Measurements from ENCODE around the gene UBXN4.

- TF ChIP-seq POLR2A (IDR thresholded peaks at IDR 0.05; ENCODE audit: low read depth, low read length), result no peak
- TF ChIP-seq CTCF (IDR thresholded peaks at IDR 0.05; ENCODE audit: extremely low read depth in 1 of 2, insufficient read depth in 1 of 2, low read depth in 1 of 2, low read length in 2 of 2), result no peak
- no peak for TF ChIP-seq POLR2AphosphoS5 (IDR thresholded peaks at IDR 0.05; ENCODE audit: insufficient read depth, low read depth, low read length)
Observed at GRCh38 chr2:135817466-135817865, 75.8 kb downstream of the UBXN4 start.

Measured in endothelial cell of umbilical vein (primary cell).